ENCODE measurements around the gene CILP.
"Not testable (repeated sequence)": the region's sequence is repeated elsewhere in the genome, so short reads cannot be mapped to it uniquely, and the experiment has no call there.

CILP gene, protein sequence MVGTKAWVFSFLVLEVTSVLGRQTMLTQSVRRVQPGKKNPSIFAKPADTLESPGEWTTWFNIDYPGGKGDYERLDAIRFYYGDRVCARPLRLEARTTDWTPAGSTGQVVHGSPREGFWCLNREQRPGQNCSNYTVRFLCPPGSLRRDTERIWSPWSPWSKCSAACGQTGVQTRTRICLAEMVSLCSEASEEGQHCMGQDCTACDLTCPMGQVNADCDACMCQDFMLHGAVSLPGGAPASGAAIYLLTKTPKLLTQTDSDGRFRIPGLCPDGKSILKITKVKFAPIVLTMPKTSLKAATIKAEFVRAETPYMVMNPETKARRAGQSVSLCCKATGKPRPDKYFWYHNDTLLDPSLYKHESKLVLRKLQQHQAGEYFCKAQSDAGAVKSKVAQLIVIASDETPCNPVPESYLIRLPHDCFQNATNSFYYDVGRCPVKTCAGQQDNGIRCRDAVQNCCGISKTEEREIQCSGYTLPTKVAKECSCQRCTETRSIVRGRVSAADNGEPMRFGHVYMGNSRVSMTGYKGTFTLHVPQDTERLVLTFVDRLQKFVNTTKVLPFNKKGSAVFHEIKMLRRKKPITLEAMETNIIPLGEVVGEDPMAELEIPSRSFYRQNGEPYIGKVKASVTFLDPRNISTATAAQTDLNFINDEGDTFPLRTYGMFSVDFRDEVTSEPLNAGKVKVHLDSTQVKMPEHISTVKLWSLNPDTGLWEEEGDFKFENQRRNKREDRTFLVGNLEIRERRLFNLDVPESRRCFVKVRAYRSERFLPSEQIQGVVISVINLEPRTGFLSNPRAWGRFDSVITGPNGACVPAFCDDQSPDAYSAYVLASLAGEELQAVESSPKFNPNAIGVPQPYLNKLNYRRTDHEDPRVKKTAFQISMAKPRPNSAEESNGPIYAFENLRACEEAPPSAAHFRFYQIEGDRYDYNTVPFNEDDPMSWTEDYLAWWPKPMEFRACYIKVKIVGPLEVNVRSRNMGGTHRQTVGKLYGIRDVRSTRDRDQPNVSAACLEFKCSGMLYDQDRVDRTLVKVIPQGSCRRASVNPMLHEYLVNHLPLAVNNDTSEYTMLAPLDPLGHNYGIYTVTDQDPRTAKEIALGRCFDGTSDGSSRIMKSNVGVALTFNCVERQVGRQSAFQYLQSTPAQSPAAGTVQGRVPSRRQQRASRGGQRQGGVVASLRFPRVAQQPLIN

DNA sequence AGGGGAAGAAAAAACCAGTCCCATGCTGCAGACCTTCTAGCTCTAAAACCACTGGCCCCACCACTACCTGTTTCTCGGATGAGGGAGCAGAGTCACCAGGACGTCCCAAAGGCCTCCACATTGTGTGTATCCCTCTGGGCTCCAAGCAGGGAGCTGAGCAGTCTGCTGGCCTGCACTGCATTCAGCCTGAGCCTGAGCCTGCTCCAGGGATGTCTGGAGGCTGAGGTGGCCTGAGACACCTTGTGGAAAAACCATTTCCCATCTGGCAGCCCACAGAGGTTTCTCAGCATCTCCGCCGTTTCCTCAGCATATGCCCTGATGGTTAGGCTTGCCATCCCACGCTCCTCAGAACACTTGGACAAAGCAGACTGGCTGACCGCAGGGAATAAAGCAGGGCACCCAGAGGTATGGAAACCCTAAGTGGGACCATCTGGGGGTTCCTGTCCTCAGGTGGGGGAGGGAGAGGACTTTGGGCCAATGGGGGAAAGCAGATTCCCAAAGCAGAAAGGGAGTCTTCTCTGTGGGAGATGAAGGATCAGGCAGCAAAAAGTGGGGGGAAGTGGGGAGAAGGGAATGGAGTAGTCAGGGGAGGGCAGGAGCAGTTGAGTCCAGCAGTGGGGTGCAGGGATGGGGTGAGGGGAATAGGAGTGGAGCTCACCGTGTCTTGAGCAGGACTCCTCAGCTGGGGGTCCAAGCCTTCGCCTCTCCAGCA lies at the start of gene CILP:
TSS of gene CILP (minus strand) at position 704 of the 712 bp plus-strand sequence. CDS start 1,718 bp downstream, outside the sequence.
- peak within 1 kb of the TSS in 7 of 21 experiments; percentile 20 to 61 (median 26) for H3K27ac ChIP-seq
- H3K4me3 ChIP-seq = peak within 1 kb of the TSS in 1 of 7 experiments; percentile 4

DNA sequence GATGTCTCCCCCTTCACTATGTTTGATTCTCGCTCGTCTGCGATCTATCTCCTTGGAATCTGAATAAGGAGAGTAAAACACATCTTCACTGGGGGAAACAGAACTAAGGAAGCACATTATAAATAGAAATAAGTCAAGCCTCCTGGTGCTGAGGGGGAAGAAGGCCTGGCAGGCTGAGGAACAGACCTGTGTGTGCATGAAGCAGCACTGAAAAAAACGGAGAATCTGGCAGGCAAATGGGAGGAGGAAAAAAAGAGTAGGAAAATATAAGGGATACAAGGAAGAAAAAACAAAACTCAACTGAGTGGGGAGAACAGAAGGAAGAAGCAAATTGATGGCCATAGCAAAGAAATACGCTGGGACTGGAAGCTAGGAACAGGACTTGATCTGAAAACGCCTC lies 49.7 kb upstream of the CILP start:
- Histone ChIP-seq H3K4me3 (no peak overlapping the region), H3K27ac (no peak overlapping the region)

DNA sequence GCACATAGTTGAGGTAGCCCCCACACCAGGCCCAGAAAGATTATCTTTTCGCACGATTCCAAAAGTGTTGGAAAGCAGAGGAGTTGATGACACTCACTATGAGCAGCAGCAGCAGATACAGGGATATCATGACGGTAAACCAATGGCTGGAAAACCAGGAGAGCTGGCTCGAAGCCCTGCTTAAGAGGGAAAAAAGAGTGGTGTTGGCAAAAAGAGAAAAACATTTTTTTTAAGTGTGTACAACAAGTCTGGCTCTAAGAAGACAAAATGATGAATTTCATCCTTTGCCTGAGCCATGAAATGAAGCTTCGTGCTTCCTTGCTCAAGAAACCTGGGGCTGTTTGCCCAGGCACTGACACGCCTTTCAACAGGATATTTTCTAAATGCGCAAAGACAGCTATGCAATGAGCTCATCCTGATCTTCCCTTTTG lies 48.1 kb upstream of the CILP start:
- Histone ChIP-seq H3K27ac (peak overlapping the region in 7 of 21 experiments; percentile 10 to 65 (median 39)), H3K4me3 (no peak overlapping the region)

GRCh38 chr15:65258375-65259262 lies 47.3 kb upstream of the CILP start:
- peak overlapping the region in 11 of 21 experiments; percentile 8 to 80 (median 59) for H3K27ac ChIP-seq
- no peak overlapping the region for H3K4me3 ChIP-seq

DNA sequence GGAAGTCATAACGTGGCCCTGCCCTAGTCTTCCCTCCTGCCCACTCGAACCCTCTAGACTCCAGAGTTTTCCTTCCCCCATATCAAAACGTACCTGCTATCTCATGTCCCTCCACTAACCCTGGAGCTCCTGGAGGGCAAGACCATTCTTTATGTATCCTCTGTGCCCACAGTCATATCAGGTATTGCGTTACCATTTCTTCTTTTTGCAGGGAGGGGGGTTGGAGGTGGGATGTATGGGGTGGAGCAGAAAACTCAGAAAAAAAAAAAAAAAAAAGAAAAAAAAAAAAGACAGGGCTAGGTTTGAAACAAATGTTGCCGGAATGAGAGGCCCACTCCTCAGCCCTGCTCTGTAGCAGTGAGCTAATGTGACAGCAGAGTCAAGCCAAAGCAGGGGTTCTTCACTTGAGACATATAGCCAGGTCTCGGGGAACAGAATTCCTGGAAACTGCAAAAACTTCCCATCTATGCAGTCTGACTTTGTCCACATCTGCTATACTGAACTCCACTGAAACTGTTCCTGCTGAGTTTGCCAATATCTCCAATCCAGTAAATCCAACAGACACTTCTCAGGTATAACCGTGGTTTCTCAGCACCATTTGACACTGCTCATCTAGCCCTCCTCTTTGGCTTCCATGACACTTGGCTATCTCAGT lies 44.3 kb upstream of the CILP start:
- no peak overlapping the region for H3K27ac ChIP-seq
- H3K4me3 ChIP-seq = no peak overlapping the region

DNA sequence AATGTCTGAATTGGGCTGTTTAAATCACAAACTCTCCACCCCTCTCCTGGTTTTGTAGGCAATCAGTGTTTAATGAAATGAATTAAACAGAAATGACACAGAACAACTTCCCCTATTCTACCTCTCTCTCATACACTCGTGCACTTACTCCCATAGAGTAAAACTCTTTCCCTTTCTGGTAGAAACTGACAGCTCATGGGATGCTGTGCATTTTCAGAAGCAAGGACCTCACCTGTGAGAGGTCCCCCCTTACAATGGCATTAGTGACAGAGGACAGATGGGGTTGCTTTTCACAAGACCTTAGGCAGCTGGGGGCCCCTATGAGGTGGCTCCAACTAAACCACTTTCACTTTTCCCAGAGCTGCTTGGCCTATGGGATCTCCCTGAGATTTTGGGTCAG lies 43.5 kb upstream of the CILP start:
- no peak overlapping the region for H3K4me3 ChIP-seq
- H3K27ac ChIP-seq = peak overlapping the region in 1 of 21 experiments; percentile 16

DNA sequence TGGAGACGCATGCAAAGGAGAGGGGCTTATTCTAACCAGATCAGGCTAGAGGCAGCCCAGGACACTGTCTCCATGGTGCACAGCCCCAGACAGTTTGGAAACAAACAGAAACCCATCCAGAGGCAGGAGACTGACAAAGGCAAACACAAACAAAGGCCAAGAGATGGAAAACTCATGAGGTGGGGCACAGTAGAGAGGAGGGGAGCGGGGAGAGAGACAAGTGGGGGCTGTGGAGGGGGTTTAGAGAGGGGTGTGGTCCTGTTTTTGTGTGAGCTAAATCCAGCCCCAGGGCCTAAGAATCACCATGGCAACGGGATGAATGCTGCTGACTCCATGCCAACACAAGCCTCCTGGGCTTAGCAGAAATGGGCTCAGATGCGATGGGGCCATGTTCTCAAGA lies 43.1 kb upstream of the CILP start:
- Histone ChIP-seq H3K4me3 (no peak overlapping the region), H3K27ac (peak overlapping the region in 1 of 21 experiments; percentile 16)

GRCh38 chr15:65249641-65250040 lies 38.4 kb upstream of the CILP start:
- Histone ChIP-seq H3K4me3 (no peak overlapping the region), H3K27ac (no peak overlapping the region)

GRCh38 chr15:65248511-65249255 lies 37.4 kb upstream of the CILP start:
- H3K4me3 ChIP-seq = no peak overlapping the region
- H3K27ac ChIP-seq = peak overlapping the region in 4 of 21 experiments; percentile 3 to 25 (median 13)

DNA sequence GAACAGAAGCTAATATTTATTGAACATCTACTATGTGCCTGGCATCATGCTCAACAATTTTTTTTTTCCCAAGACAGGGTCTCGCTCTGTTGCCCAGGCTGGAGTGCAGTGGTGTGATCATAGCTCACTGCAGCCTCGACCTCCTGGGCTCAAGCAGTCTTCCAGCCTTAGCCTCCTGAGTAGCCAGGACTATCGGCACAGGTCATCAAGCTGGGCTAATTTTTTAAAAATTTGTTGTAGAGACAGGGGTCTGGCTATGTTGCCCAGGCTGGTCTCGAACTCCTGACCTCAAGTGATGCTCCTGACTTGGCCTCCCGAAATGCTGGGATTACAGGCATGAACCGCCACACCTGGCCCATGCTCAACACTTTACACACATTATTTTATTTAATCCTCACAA lies 35.7 kb upstream of the CILP start:
- Histone ChIP-seq H3K27ac (peak overlapping the region in 1 of 21 experiments; percentile 14), H3K4me3 (no peak overlapping the region)

- Histone ChIP-seq H3K27ac (peak overlapping the region in 8 of 21 experiments; percentile 1 to 60 (median 26)), H3K4me3 (no peak overlapping the region)
These were observed 34.9 kb upstream of the CILP start for GRCh38 chr15:65246026-65246714.

DNA sequence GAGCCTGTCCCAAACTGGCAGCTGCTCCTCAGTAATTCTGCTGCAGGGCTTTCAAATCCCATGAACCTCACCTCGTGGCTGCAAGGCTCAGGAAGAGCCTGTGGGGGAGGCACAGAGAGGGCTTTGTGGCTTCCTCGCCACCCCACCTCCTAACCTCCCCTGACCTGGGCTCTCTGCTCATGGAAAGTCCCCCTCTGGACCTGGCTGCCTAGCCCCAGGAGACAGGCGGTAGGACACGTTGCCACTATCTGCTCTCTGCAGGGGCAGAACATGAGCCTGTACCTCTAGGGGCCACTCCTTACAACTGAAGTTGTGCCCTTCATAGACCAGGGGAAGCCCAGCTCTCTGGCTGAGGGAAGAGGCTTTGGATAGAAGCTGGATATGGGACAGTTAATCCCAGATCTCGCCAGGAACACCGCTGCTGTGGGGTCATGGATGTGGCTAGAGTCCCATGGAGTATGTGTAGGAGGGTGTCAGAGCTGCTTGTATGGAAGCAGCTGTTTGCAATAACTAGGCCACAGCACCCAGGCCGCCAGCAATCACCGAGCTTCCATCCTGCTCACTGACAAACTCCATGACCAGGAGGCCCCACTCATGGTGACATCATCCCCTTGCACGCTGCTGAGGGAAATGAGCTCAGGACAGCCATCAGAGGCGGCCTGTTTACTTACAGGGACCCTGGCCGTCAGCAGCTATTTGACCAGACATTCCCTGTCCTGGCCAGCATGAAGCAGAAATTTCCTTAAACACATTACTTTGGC lies 34.0 kb upstream of the CILP start:
- H3K27ac ChIP-seq = peak overlapping the region in 6 of 21 experiments; percentile 1 to 57 (median 16)
- H3K4me3 ChIP-seq = no peak overlapping the region

- H3K4me3 ChIP-seq = no peak overlapping the region
- H3K27ac ChIP-seq = peak overlapping the region in 1 of 21 experiments; percentile 12
These were observed 33.4 kb upstream of the CILP start for GRCh38 chr15:65244638-65245037.

- not testable (repeated sequence) for H3K27ac ChIP-seq, H3K4me3 ChIP-seq
These were observed 25.2 kb upstream of the CILP start for GRCh38 chr15:65236443-65236842.

- H3K4me3 ChIP-seq = no peak overlapping the region
- H3K27ac ChIP-seq = no peak overlapping the region
These were observed 22.4 kb upstream of the CILP start for GRCh38 chr15:65233696-65234095.

DNA sequence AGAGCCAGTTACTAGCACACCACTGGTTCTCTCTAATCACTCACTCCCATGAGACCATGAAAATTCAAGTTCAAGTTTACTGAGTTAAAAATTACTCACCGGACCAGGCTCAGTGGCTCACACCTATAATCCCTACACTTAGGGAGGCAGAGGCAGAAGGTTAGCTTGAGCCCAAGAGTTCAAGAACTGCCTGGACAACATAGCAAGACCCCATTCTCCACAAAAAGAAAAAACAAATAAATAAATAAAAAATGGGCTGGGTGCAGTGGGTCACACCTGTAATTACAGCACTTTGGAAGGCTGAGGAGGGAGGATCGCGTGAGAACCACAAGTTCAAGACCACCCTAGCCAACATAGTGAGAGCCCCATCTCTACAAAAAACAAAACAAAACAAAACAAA lies 21.2 kb upstream of the CILP start:
- no peak overlapping the region for H3K4me3 ChIP-seq
- no peak overlapping the region for H3K27ac ChIP-seq
